GM23338 (cell line): ENCODE results near the gene HACE1.

Source experiments
- CREB1 ChIP-seq: fragments of 250-450 bp; sonication (Bioruptor Pico); IDR thresholded peaks from 2 replicates; pipeline ENCODE4 v1.5.0; 2020; ENCODE audit warnings: low read depth, mild to moderate bottlenecking, moderate library complexity
- EZH2 ChIP-seq: fragments of 200-600 bp; sonication (generic); IDR thresholded peaks from one replicate; pipeline ENCODE4 v1.8.0; 2017; ENCODE audit warnings: antibody characterized with exemption, mild to moderate bottlenecking, low read depth; ENCODE audit not compliant: unreplicated experiment
- EZH2phosphoT487 ChIP-seq: fragments of 200-600 bp; sonication (generic); IDR thresholded peaks from one replicate; pipeline ENCODE4 v1.8.1; 2018; ENCODE audit warnings: antibody characterized with exemption; ENCODE audit not compliant: unreplicated experiment
- JUNB ChIP-seq: IDR thresholded peaks from one replicate; pipeline ENCODE4 v1.6.1; 2016; ENCODE audit warnings: antibody characterized with exemption; ENCODE audit not compliant: unreplicated experiment
- POLR2AphosphoS5 ChIP-seq: IDR thresholded peaks from 2 replicates; pipeline ENCODE4 v1.6.1; 2016; ENCODE audit warnings: antibody characterized with exemption, low read depth
- ZNF331 ChIP-seq: fragments of 250-450 bp; sonication (Bioruptor Pico); IDR thresholded peaks from 2 replicates; pipeline ENCODE4 v1.5.0; 2020; ENCODE audit warnings: low read depth, mild to moderate bottlenecking, moderate library complexity
- TF ChIP-seq, protein P1 (sequence below), 2 experiments: fragments of 200-600 bp in 1 of 2; sonication (generic) in 1 of 2; conservative IDR thresholded peaks; 2 replicates each; pipeline versions ENCODE4 v1.5.1 to v1.6.1; 2016 to 2017; ENCODE audit warnings: antibody characterized with exemption in 2 of 2, low read depth in 2 of 2, mild to moderate bottlenecking in 2 of 2, moderate library complexity in 1 of 2

DNA sequence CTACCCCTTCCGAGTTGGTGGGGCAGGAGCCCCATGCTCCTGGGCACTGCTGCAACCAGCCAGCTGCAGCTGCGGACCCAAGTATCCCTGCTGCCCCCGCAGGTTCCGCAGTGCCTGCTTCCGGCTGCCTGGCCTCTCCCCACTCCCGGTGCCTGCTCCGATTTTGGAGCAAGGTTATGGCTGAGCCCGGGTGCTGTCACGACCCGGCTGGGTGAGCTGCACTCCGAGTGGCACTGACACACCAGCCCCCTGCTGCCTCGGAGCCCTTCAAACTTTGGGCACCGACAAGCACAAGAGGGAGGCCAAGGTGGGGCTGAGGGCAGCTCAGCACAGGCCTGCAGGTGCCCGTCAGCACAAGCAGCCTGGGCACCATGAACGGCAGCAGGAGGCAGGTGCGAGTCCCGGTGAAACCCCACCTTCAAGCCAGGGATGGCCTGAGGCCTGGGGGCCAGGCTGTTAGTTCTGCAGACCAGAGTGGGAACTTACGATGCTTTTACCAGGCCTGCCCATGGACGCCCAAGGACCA, 25.9 kb upstream of the HACE1 start:
- no peak for TF ChIP-seq EZH2
- TF ChIP-seq, protein P1, sequence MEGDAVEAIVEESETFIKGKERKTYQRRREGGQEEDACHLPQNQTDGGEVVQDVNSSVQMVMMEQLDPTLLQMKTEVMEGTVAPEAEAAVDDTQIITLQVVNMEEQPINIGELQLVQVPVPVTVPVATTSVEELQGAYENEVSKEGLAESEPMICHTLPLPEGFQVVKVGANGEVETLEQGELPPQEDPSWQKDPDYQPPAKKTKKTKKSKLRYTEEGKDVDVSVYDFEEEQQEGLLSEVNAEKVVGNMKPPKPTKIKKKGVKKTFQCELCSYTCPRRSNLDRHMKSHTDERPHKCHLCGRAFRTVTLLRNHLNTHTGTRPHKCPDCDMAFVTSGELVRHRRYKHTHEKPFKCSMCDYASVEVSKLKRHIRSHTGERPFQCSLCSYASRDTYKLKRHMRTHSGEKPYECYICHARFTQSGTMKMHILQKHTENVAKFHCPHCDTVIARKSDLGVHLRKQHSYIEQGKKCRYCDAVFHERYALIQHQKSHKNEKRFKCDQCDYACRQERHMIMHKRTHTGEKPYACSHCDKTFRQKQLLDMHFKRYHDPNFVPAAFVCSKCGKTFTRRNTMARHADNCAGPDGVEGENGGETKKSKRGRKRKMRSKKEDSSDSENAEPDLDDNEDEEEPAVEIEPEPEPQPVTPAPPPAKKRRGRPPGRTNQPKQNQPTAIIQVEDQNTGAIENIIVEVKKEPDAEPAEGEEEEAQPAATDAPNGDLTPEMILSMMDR (conservative IDR thresholded peaks at IDR 0.05; ENCODE audit: low read depth in 2 of 2), result no peak
- TF ChIP-seq EZH2phosphoT487, result no peak
- TF ChIP-seq POLR2AphosphoS5, result no peak
- no peak for TF ChIP-seq CREB1
- no peak for TF ChIP-seq JUNB
- no peak for TF ChIP-seq ZNF331
